GM12892 (cell line): ENCODE data around the gene FGF3.

Source experiments
- POLR2AphosphoS5 ChIP-seq: IDR thresholded peaks from 2 replicates; pipeline ENCODE4 v1.6.1; 2011; ENCODE audit warnings: low read depth, low read length, control low read depth
- TAF1 ChIP-seq: IDR thresholded peaks from 2 replicates; pipeline ENCODE4 v1.6.1; 2011; ENCODE audit warnings: low read depth, mild to moderate bottlenecking, control low read depth, low read length, borderline replicate concordance

DNA sequence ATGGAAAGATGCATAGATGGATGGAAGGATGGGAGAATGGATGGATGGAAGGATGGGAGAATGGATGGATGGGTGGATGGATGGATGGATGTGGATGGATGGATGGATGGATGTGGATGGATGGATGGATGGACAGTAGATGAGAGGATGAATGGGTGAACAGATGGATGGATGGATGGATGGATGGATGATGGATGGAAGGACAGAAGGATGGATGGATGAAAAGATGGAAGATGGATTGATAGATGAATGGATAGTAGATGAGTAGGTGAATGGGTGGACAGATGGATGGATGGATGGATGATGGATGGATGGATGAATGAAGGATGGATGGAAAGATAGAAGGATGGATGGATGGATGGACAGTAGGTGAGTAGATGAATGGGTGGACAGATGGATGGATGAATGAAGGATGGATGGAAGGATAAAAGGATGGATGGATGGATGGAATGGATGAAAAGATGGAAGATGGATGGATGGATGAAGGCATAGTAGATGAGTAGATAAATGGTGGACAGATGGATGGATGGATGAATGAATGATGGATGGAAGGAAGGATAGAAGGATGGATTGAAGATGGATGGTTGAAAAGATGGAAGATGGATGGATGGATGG lies 15.5 kb downstream of the FGF3 start:
- TF ChIP-seq POLR2AphosphoS5, result no peak
- no peak for TF ChIP-seq TAF1
